Suppressor macrophage treated with lipopolysaccharide for 1 hour (primary cell): Measurements from ENCODE around the gene ACTR1B.
A peak's percentile ranks its signal among the peaks of the same experiment; 100 is the strongest.
"Not testable (repeated sequence)": the region's sequence is repeated elsewhere in the genome, so short reads cannot be mapped to it uniquely, and the experiment has no call there.

Source experiments
- DNase-seq, 3 donors: peaks; one replicate each; pipeline ENCODE4 v3.0.0-alpha.2; 2020 to 2022

ACTR1B gene

DNA sequence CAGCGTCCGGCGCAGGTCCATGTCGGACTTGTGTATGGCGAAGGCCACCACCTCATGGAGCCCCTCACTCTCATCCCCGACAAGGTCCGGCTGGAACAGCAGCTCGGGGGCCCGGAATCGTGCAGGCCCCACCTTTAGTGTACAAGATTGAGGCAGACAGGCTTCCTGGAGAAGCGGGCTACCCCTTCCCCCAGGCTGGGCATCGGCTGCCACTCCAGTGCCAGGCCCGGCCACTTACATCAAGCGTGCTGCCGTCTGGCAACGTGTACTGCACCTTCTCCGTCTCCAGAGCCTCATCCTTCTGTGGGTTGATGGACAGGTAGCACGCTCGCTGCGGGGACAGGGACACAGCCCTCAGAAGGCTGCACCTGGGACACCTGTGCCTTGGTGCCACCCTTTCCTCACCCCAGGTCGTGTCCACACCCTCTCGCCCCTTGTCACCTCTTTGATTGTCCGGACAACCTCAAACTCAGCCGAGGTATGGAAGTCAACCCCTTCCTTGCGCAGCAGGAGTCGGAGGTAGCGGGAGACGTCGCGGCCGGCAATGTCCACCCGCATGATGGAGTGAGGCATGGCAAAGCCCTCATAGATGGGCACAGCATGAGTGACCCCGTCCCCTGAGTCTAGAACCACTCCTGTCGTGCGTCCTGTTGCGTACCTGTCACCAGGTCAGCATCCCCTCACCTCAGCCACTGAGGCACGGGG is 5.7 kb downstream of the ACTR1B start:
- no peak for DNase-seq

GRCh38 chr2:97656905-97657587 is 6.8 kb downstream of the ACTR1B start:
- DNase-seq, result peak in 1 of 3 donors; percentile 25

DNA sequence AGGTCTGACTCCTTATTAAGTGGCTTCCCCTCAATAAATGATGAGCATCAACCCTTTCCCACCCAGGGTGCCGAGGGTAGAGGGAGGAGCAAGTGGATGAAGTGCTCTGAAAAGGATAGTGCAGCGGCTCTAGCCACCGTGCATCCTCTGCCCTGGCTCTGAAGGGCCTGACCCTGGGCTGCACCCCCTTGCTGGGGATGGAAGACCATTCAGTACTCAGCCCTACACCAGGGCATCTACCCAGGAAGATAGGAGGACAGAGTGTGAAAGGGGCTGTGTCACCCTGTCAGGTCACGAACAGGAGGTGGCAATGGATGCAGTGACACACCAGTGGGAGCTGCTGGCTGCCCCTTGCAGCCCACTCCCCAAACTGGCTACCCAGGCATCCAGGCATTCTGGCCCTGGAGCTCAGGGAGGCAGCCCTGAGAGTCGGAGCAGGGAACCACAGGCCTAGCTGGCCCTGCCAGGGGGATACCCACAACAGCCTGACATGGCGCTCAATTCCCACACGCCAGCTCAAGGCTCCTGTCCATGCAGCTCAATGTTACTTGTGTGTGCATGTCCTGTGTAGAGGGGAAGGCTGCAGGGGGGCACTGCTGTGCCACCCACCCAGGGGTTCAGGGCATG is 7.6 kb downstream of the ACTR1B start:
- no peak for DNase-seq

GRCh38 chr2:97654791-97655190 is 9.1 kb downstream of the ACTR1B start:
- no peak for DNase-seq

DNA sequence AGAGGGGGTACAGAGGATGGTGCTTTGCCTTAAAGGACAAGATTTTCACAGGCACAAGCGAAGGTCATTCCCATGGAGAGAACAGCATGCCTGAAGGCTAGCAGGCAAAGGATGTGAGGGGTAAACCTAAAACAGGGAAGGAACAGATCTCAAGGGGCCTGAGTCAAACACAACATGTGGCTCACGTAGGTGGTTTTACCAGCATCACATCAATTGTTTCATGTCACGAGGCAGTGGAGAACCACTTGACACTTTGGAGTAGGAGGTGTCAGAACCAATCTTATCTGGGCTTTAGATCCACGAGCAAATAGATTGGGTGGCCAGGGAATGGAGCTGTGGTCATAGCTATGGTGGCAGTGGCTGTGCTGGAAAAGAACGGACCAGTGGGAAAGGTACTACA is 9.5 kb downstream of the ACTR1B start:
- peak in 2 of 3 donors; percentile 20 to 33 for DNase-seq

GRCh38 chr2:97653874-97654273 is 10.0 kb downstream of the ACTR1B start:
- no peak for DNase-seq

DNA sequence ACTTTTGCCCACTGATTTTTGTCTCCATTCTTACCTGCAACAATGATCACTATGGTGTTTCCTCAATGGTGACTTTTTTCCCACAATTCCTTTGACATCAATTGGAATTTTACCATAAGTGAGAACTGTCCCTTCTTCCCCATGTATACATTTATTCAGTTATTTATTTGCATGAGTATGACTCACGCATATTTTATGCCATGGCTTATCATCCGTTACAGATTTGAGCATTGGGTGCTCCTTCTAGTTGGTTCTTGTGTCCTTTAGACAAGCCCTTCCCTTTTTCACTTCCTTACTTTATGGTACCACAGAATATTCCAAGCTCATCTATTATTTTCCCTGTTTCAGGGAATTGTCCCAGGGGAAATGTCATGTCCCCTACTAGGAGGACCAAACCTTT is 10.4 kb downstream of the ACTR1B start:
- DNase-seq, result peak in 2 of 3 donors; percentile 37 to 65

DNA sequence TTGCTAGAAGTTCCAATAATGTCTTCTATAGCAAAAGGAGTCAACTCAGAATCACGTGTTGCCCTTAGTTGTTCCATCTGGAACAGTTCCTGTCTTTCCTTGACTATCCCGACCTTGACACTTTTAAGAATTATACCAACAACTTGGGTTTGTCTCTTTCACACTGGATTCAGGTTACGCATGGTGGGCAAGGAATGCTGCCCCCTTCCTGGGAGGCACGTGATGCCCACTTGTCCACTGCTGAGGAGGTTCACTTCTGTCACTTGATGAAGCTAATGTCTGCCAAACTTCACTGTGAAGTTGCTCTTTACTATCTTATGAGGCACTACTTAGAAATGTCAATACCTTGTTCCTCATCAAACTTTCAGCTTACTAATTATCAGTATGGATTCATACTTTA is 12.7 kb downstream of the ACTR1B start:
- DNase-seq, result no peak

DNA sequence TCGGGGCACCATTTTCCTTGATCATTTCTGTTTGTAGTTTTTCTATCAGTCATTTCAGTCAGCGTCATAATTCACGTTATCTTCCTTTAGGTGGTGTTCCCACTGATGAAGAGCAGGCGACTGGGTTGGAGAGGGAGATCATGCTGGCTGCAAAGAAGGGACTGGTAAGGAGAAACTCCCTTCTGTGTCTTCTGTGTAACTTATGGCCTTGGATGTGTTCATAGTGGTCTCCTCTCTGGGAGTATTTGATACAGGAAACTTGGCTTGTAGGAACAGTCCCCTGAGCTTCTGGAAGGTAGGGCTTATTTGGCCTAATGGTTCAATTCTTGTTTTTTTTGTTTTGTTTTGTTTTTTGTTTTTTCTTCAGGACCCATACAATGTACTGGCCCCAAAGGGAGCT is 16.9 kb downstream of the ACTR1B start:
- no peak for DNase-seq

DNA sequence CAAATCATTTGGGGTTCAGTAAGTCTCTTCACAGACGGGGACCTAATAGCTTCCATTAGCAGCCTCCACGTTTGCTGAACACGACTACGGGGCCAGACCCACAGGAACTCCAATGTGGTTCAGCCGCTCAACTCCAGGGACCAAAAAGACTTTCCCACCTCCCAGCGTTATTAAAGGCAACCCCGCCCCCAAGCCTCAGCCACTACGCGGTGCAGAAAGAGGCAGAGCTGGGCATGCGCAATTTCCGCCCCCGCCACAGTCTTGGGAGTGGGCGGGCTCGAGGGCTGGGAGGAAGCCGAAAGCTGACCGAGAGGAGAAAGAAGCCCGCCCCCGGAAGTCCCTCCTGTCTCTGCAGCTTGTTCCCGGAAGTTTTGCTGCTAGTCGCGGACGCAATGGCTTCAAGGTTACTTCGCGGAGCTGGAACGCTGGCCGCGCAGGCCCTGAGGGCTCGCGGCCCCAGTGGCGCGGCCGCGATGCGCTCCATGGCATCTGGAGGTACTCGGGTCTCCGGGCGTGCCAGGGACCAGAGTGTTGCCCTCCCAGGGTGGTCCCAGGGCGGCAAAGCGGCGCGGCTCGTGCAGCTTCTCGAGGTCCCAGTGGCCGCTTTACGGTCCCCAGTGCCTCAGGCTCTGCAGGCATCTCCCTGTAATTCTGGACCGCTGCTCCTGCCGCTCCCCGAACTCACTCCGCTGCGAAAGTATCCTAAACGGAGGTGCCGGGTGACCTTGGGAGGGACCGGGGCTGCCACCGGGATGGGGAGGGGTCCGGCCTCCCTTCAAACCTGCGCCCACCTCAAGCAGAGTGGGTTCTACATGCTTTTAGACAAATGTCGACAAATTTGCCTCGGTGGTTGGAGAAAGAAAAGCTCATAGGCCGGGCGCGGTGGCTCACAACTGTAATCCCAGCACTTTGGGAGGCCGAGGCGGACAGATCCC is 17.9 kb downstream of the ACTR1B start, which contains the start of gene COX5B:
Gene COX5B, plus strand, starts transcription at position 368 of the 935 bp plus-strand sequence. Its CDS starts 25 bp downstream, at position 393.
- DNase-seq, result peak; percentile 99

- peak; percentile 70 to 82 (median 70) for DNase-seq
Observed at GRCh38 chr2:97645112-97645694, 18.6 kb downstream of the ACTR1B start.

DNA sequence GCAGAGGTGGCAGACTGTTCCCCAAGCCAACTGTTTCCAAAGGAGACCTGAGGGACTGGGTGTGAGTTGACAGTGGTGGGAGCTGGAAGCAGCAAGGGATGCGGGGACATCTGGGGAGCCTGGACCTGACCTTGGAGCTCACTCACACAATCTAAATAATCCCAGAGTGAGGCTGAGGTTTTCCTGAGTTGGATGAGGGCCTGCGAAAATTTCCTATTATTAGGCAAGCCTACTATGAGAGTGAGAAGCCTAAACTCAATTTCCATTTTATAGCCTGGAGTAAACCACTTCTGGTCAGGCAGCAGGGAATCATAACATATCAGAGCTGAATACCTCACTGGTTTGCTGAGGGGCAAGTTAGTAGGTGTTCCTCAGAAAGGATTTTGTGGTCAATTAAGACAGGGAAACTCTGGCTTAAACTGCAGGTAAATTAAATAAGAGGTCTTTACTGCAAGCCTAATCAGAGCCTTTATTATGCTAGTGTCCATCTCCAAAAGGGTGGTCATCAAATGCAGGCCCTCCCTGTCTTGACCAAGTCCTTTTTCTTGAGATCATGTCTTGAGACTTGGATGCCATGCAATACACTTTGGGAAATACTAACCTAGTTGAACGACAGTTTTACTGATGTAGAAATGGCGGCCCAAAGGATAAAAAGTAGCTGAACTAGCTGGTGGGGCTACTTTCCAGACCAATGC is 19.7 kb downstream of the ACTR1B start:
- no peak for DNase-seq

DNA sequence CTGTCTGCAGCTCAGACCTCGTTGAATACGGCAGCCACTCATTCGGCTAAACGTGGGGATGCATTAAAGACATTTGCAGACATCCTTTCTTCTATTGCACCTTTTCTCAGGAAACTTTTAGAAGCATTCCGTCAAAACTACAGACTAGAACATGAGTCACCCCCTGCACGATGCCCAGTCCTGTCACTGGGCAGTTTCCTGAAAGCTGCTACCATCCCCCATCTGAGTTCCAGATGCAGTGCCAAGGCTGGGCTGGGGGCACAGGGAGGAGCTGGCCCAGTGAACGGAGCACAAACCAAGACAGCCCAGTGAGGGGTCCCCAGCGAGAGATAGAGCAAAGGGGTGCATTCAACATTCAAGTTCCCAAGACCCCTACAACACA is 37.8 kb downstream of the ACTR1B start:
- DNase-seq, result not testable (repeated sequence)

GRCh38 chr2:97625354-97626048 is 38.3 kb downstream of the ACTR1B start:
- not testable (repeated sequence) for DNase-seq

- peak in 2 of 3 donors; percentile 20 to 34 for DNase-seq
Observed at GRCh38 chr2:97622976-97623375, 40.9 kb downstream of the ACTR1B start.

- DNase-seq, result not testable (repeated sequence)
Observed at GRCh38 chr2:97620492-97620891, 43.4 kb downstream of the ACTR1B start.

DNA sequence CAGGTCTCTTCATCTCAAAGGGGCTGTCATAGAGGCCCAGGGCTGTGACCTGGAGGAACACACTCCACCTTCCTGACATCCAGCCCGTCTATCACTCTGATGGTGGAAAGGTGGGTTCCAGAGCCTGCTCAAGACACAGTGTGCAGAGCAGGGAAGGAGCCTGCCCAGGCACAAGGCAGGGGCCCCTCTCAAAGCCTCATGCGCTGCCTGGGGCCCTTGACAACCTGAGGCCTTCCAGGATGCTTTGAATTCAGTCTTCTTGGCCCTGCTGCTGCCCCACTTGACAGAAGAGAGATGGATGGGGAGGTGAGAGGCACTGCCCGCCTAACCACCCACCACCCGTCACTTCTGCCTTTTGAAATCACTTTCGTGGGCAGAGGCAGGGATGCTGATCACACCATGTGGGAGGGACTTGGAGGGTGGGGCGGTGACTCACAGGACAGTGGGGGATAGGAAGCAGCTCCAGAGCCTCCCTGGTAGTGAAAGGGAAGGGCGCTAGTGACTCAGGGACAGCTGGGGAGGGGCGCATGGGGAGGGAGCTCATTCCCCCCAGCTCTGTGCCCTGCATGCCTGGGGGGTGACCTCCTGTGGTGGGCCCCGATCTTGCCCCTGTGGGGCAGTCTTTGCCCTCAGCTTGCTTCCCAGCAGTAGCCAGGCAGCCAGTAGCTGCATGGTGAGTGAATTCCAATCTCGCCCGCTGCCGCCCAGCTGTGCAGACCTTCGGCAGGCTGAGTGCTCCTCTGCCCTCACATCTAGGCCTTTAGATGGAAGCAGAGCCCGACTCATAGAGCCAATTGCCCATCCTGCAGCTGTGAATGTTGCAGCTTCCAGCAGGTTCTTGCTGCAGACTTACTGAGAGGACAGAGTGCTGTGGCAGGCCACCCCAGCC is 44.7 kb downstream of the ACTR1B start:
- peak in 2 of 3 donors; percentile 32 to 66 for DNase-seq

GRCh38 chr2:97617911-97618310 is 45.9 kb downstream of the ACTR1B start:
- peak in 2 of 3 donors; percentile 23 to 26 for DNase-seq

DNA sequence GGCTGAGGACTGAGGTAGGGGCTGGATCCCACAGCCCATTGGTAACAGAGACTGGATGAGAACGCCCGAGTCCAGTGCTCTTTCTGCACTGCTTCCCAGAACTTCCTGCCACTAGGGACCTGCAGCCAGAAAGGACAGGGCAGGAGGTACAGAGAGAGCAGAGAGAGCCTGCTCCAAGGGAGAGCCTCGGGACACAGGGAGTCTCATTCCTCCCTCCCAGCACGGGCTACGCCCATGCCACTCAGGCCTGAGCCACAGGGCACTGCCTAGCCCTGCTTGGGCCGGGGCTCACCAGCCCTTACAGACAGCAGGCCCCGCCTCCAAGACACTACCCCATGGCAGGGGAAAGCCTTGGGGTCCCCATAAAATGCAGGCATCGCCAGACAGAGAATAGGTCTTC is 48.1 kb downstream of the ACTR1B start:
- not testable (repeated sequence) for DNase-seq

- DNase-seq, result not testable (repeated sequence)
Observed at GRCh38 chr2:97611895-97612294, 51.9 kb downstream of the ACTR1B start.
